Measurements from ENCODE around the gene WDR77. TPM values are rescaled to one million over a fixed set of nuclear protein-coding genes. Genes with fewer than 3 reads are reported as not detected.

Gene WDR77
- total and polyA plus RNA-seq, 3 donors from 2014 or later, result 32.6 to 33.8 (median 33.7) TPM

DNA sequence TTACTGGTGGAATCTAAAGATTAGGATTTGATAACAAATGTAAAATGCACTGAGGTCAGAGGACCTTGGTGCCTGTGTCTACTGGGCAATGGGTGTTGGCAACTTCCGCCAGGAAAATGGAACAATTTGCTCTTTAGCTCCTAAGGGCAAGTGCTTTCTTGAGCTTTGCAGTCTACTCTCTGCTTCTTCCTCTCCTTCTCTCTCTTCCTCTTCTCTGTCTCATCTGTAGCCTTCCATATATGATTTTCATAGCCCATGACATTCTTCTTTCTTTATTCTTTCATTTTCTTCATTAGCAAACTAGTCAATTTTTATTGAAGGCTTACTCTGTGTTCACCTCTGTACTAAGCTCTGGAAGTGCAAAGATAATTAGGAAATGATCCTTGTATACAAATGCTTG, 57.0 kb downstream of the WDR77 start:
- intact Hi-C loops (cut with DNase I; ENCODE audit: low total_unique reads), result no loop called here
- H3K4me3 ChIP-seq, result no peak overlapping the region
- no peaks in the 10 kb centered on the region for H3K27me3 ChIP-seq
- WGBS, 2 donors, result 89 to 98% methylated on average over 1 of the region's 1 CpG
- H3K9me3 ChIP-seq, result no peaks in the 10 kb centered on the region
- H3K27ac ChIP-seq, result no peak overlapping the region
- H3K4me1 ChIP-seq, result no peaks in the 10 kb centered on the region
- no peak for DNase-seq
- no peak for TF ChIP-seq POLR2A (IDR thresholded peaks at IDR 0.05)
- no peak for TF ChIP-seq CTCF (IDR thresholded peaks at IDR 0.05)
- no peaks in the 10 kb centered on the region for H3K36me3 ChIP-seq (ENCODE audit: low read depth, missing control alignments)

Small RNA genes within 50 kb of the gene (small RNA-seq; reads per million reads assigned to genes)
- gene RF00019 (0 reads per million in 2 donors), gene RNU6-792P (0 reads per million in 2 donors)

Other genes starting within 250 kb of the WDR77 start
- gene DENND2D, start 248.6 kb downstream of the WDR77 start, total RNA-seq, result 10 to 100 TPM; 21.2 to 22.9 TPM
- gene DENND2D, start 248.6 kb downstream of the WDR77 start, polyA plus RNA-seq (ENCODE audit: insufficient read depth, low read depth, low replicate concordance), result 38.8 TPM
- 1 to 10 TPM in 1 of 2 donors, under 1 TPM in 1; 0.55 to 5.0 TPM for gene CHI3L2, start 221.5 kb downstream of the WDR77 start, total RNA-seq
- gene CHI3L2, start 221.5 kb downstream of the WDR77 start, polyA plus RNA-seq (ENCODE audit: insufficient read depth, low read depth, low replicate concordance), result 4.3 TPM
- gene CHIA, start 158.4 kb downstream of the WDR77 start, total RNA-seq, result under 1 TPM in 1 of 2 donors, not detected in 1; 0.31 TPM
- gene CHIA, start 158.4 kb downstream of the WDR77 start, polyA plus RNA-seq (ENCODE audit: insufficient read depth, low read depth, low replicate concordance), result 0.70 TPM
- 10 to 100 TPM in 1 of 2 donors, 1 to 10 TPM in 1; 6.8 to 19.4 TPM for gene OVGP1, start 21.5 kb downstream of the WDR77 start, total RNA-seq
- 9.3 TPM for gene OVGP1, start 21.5 kb downstream of the WDR77 start, polyA plus RNA-seq (ENCODE audit: insufficient read depth, low read depth, low replicate concordance)
- gene ATP5PB, start 208 bp upstream of the WDR77 start, total RNA-seq, result 100 to 1,000 TPM; 183 to 188 TPM
- gene ATP5PB, start 208 bp upstream of the WDR77 start, polyA plus RNA-seq (ENCODE audit: insufficient read depth, low read depth, low replicate concordance), result 419 TPM
- 1 to 10 TPM; 5.4 to 6.9 TPM for gene C1orf162, start 24.7 kb upstream of the WDR77 start, total RNA-seq
- 15.4 TPM for gene C1orf162, start 24.7 kb upstream of the WDR77 start, polyA plus RNA-seq (ENCODE audit: insufficient read depth, low read depth, low replicate concordance)
- gene ADORA3, start 54.4 kb upstream of the WDR77 start, total RNA-seq, result 1 to 10 TPM; 2.8 to 3.8 TPM
- 2.5 TPM for gene ADORA3, start 54.4 kb upstream of the WDR77 start, polyA plus RNA-seq (ENCODE audit: insufficient read depth, low read depth, low replicate concordance)
- 10 to 100 TPM; 27.6 to 63.6 TPM for gene TMIGD3, start 54.4 kb upstream of the WDR77 start, total RNA-seq
- gene TMIGD3, start 54.4 kb upstream of the WDR77 start, polyA plus RNA-seq (ENCODE audit: insufficient read depth, low read depth, low replicate concordance), result 148 TPM
- gene RAP1A, start 170.5 kb upstream of the WDR77 start, total RNA-seq, result 10 to 100 TPM; 20.8 to 27.6 TPM
- gene RAP1A, start 170.5 kb upstream of the WDR77 start, polyA plus RNA-seq (ENCODE audit: insufficient read depth, low read depth, low replicate concordance), result 42.8 TPM

All from testis (tissue), 3 donors.